Measurements from ENCODE around the gene ZCCHC24.

ZCCHC24 gene

GRCh38 chr10:79360499-79361342 is 84.7 kb downstream of the ZCCHC24 start:
- no peak for DNase-seq (ENCODE audit: low read depth)

GRCh38 chr10:79359816-79360498 is 85.5 kb downstream of the ZCCHC24 start:
- DNase-seq (ENCODE audit: low read depth): no peak

GRCh38 chr10:79358811-79359210 is 86.6 kb downstream of the ZCCHC24 start:
- no peak for DNase-seq (ENCODE audit: low read depth)

- DNase-seq (ENCODE audit: low read depth): no peak
These were observed 88.2 kb downstream of the ZCCHC24 start for GRCh38 chr10:79357180-79357579.

GRCh38 chr10:79356104-79356503 is 89.3 kb downstream of the ZCCHC24 start:
- DNase-seq (ENCODE audit: low read depth): no peak

- DNase-seq (ENCODE audit: low read depth): no peak
These were observed 89.9 kb downstream of the ZCCHC24 start for GRCh38 chr10:79355420-79356017.

GRCh38 chr10:79354615-79355014 is 90.8 kb downstream of the ZCCHC24 start:
- no peak for DNase-seq (ENCODE audit: low read depth)

GRCh38 chr10:79354141-79354540 is 91.3 kb downstream of the ZCCHC24 start:
- no peak for DNase-seq (ENCODE audit: low read depth)

- DNase-seq (ENCODE audit: low read depth): no peak
These were observed 91.7 kb downstream of the ZCCHC24 start for GRCh38 chr10:79353726-79354125.

- no peak for DNase-seq (ENCODE audit: low read depth)
These were observed 92.4 kb downstream of the ZCCHC24 start for GRCh38 chr10:79353000-79353406.

- DNase-seq (ENCODE audit: low read depth): no peak
These were observed 93.2 kb downstream of the ZCCHC24 start for GRCh38 chr10:79352035-79352877.

GRCh38 chr10:79351332-79351731 is 94.1 kb downstream of the ZCCHC24 start:
- DNase-seq (ENCODE audit: low read depth): no peak

- DNase-seq (ENCODE audit: low read depth): no peak
These were observed 94.8 kb downstream of the ZCCHC24 start for GRCh38 chr10:79350407-79351154.

GRCh38 chr10:79349766-79350406 is 95.5 kb downstream of the ZCCHC24 start:
- DNase-seq (ENCODE audit: low read depth): no peak

GRCh38 chr10:79349072-79349491 is 96.3 kb downstream of the ZCCHC24 start:
- no peak for DNase-seq (ENCODE audit: low read depth)

GRCh38 chr10:79348640-79348988 is 96.8 kb downstream of the ZCCHC24 start:
- no peak for DNase-seq (ENCODE audit: low read depth)

- peak; percentile 56 for DNase-seq (ENCODE audit: low read depth)
These were observed 97.4 kb downstream of the ZCCHC24 start for GRCh38 chr10:79347894-79348639.

- DNase-seq (ENCODE audit: low read depth): peak; percentile 89
These were observed 98.1 kb downstream of the ZCCHC24 start, which contains the start of gene PPIF for GRCh38 chr10:79347226-79347893. Gene PPIF, plus strand, starts transcription at chr10:79347469. Its CDS starts 80 bp downstream, at chr10:79347549.

Data from activated T-cell treated with anti-CD3 and anti-CD28 coated beads for 1 hour (primary cell).